H9 (cell line): ENCODE measurements around the gene STX10. TPM values are rescaled to one million over a fixed set of nuclear protein-coding genes. Genes with fewer than 3 reads are reported as not detected.
A peak's percentile ranks its signal among the peaks of the same experiment; 100 is the strongest.

ENCODE experiments used
- DNase-seq: peaks from one replicate; pipeline ENCODE4 v3.0.0-alpha.2; 2017
- H2AFZ ChIP-seq: one replicate; pipeline ENCODE4 v1.6.1; 2013; ENCODE audit warnings: mild to moderate bottlenecking, low read length, control low read depth, moderate library complexity
- H2AK5ac ChIP-seq: 2 replicates; pipeline ENCODE4 v1.6.1; 2013; ENCODE audit warnings: low read length, control low read depth, mixed read lengths; ENCODE audit not compliant: insufficient read length
- H2BK120ac ChIP-seq: one replicate; pipeline ENCODE4 v1.6.1; 2013; ENCODE audit warnings: low read depth, mild to moderate bottlenecking, low read length, control low read depth, inconsistent platforms; ENCODE audit not compliant: poor library complexity, severe bottlenecking
- H2BK12ac ChIP-seq: 2 replicates; pipeline ENCODE4 v1.6.1; 2013; ENCODE audit warnings: low read length, control low read depth, mixed read lengths, low read depth; ENCODE audit not compliant: insufficient read length
- H2BK15ac ChIP-seq: 2 replicates; pipeline ENCODE4 v1.6.1; 2013; ENCODE audit warnings: low read depth, low read length, control low read depth
- H2BK20ac ChIP-seq: one replicate; pipeline ENCODE4 v1.6.1; 2013; ENCODE audit warnings: low read depth, mild to moderate bottlenecking, low read length, control low read depth, inconsistent platforms; ENCODE audit not compliant: poor library complexity, severe bottlenecking
- H2BK5ac ChIP-seq: 2 replicates; pipeline ENCODE4 v1.6.1; 2013; ENCODE audit warnings: low read length, control low read depth, mixed read lengths; ENCODE audit not compliant: insufficient read length
- H3K14ac ChIP-seq: 2 replicates; pipeline ENCODE4 v1.6.1; 2013; ENCODE audit warnings: low read length, control low read depth; ENCODE audit not compliant: insufficient read depth
- H3K18ac ChIP-seq: 2 replicates; pipeline ENCODE4 v1.6.1; 2013; ENCODE audit warnings: low read depth, mild to moderate bottlenecking, mixed read lengths, low read length, control low read depth; ENCODE audit not compliant: insufficient read length
- H3K23ac ChIP-seq: 2 replicates; pipeline ENCODE4 v1.6.1; 2013; ENCODE audit warnings: low read length, control low read depth, mixed read lengths, low read depth; ENCODE audit not compliant: insufficient read length
- H3K23me2 ChIP-seq: 2 replicates; pipeline ENCODE4 v1.6.1; 2013; ENCODE audit warnings: low read depth, mild to moderate bottlenecking, mixed read lengths, low read length, control low read depth; ENCODE audit not compliant: insufficient read length, poor library complexity, severe bottlenecking
- H3K27ac ChIP-seq: 2 replicates; pipeline ENCODE4 v1.5.1; 2013; ENCODE audit warnings: low read length, control low read depth, mixed read lengths, low read depth; ENCODE audit not compliant: insufficient read length
- H3K27me3 ChIP-seq: 2 replicates; pipeline ENCODE4 v1.6.1; 2013; ENCODE audit warnings: low read length, control low read depth, inconsistent platforms; ENCODE audit not compliant: insufficient read depth
- H3K4ac ChIP-seq: 2 replicates; pipeline ENCODE4 v1.6.1; 2013; ENCODE audit warnings: low read depth, mild to moderate bottlenecking, control low read depth, inconsistent platforms, low read length, moderate library complexity
- H3K4me1 ChIP-seq: 2 replicates; pipeline ENCODE4 v1.6.1; 2013; ENCODE audit warnings: low read length, control low read depth, inconsistent platforms; ENCODE audit not compliant: insufficient read depth
- H3K4me2 ChIP-seq: 2 replicates; pipeline ENCODE4 v1.6.1; 2013; ENCODE audit warnings: low read length, control low read depth, mixed read lengths; ENCODE audit not compliant: insufficient read length, insufficient read depth
- H3K56ac ChIP-seq: 2 replicates; pipeline ENCODE4 v1.6.1; 2013; ENCODE audit warnings: low read depth, mild to moderate bottlenecking, mixed read lengths, low read length, control low read depth; ENCODE audit not compliant: insufficient read length
- H3K79me1 ChIP-seq: 2 replicates; pipeline ENCODE4 v1.6.1; 2013; ENCODE audit warnings: low read depth, mild to moderate bottlenecking, moderate library complexity, low read length, control low read depth, inconsistent platforms; ENCODE audit not compliant: insufficient read depth, poor library complexity, severe bottlenecking
- H3K79me2 ChIP-seq: 2 replicates; pipeline ENCODE4 v1.6.1; 2013; ENCODE audit warnings: low read length, control low read depth, inconsistent platforms; ENCODE audit not compliant: insufficient read depth
- H3K9ac ChIP-seq: 2 replicates; pipeline ENCODE4 v1.6.1; 2013; ENCODE audit warnings: low read length, control low read depth, mixed read lengths; ENCODE audit not compliant: insufficient read length; ENCODE audit errors: extremely low read depth
- H3K9me3 ChIP-seq: one replicate; pipeline ENCODE4 v1.6.1; 2013; ENCODE audit warnings: low read depth, low read length, inconsistent platforms; ENCODE audit not compliant: control insufficient read depth
- H3T11ph ChIP-seq: one replicate; pipeline ENCODE4 v1.6.1; 2013; ENCODE audit warnings: mild to moderate bottlenecking, low read length, control low read depth, inconsistent platforms
- H4K20me1 ChIP-seq: one replicate; pipeline ENCODE4 v1.6.1; 2013; ENCODE audit not compliant: control insufficient read depth, insufficient read length, insufficient read depth
- H4K5ac ChIP-seq: 2 replicates; pipeline ENCODE4 v1.6.1; 2013; ENCODE audit warnings: low read depth, mild to moderate bottlenecking, mixed read lengths, low read length, control low read depth; ENCODE audit not compliant: insufficient read length
- H4K8ac ChIP-seq: replicated peaks from 2 replicates; pipeline ENCODE4 v1.6.1; 2013; ENCODE audit warnings: low read length, control low read depth, mixed read lengths, low read depth; ENCODE audit not compliant: insufficient read length
- H4K91ac ChIP-seq: 2 replicates; pipeline ENCODE4 v1.6.1; 2013; ENCODE audit warnings: low read depth, mild to moderate bottlenecking, moderate library complexity, mixed read lengths, low read length, control low read depth; ENCODE audit not compliant: insufficient read length
- H3K27ac Mint-ChIP-seq, 3 experiments: 2 replicates in 2 of 3; 3 replicates in 1 of 3; pipeline ENCODE4 v1.8.0; 2020 to 2021; ENCODE audit warnings: mixed read lengths in 3 of 3, mild to moderate bottlenecking in 1 of 3, moderate library complexity in 1 of 3
- H3K27me3 Mint-ChIP-seq: 2 replicates; pipeline ENCODE4 v1.8.0; 2021; ENCODE audit warnings: low read depth, mild to moderate bottlenecking, moderate library complexity, mixed read lengths
- H3K36me3 Mint-ChIP-seq, 3 experiments: 2 replicates in 2 of 3; 3 replicates in 1 of 3; pipeline ENCODE4 v1.8.0; 2020 to 2021; ENCODE audit warnings: low read depth in 3 of 3, mixed read lengths in 3 of 3; ENCODE audit not compliant: insufficient read depth in 1 of 3
- H3K4me1 Mint-ChIP-seq, 2 experiments: 2 replicates each; pipeline ENCODE4 v1.8.0; 2020; ENCODE audit warnings: mixed read lengths in 2 of 2
- H3K4me3 Mint-ChIP-seq, 2 experiments: 2 replicates in 1 of 2; 3 replicates in 1 of 2; pipeline ENCODE4 v1.8.0; 2020 to 2021; ENCODE audit warnings: mild to moderate bottlenecking in 2 of 2, mixed read lengths in 2 of 2, moderate library complexity in 1 of 2
- H3K9me3 Mint-ChIP-seq, 2 experiments: 2 replicates in 1 of 2; 3 replicates in 1 of 2; pipeline ENCODE4 v1.8.0; 2020; ENCODE audit warnings: mild to moderate bottlenecking in 2 of 2, mixed read lengths in 2 of 2, moderate library complexity in 1 of 2
- WGBS: extraction: QIAGEN DNeasy Blood & Tissue Kit; methylation state at CpG from one replicate; pipeline ENCODE4 v1.1.7; 2013; ENCODE audit warnings: missing lambda C conversion rate, low lambda C conversion rate, mixed read lengths; ENCODE audit not compliant: insufficient read length; ENCODE audit errors: extremely low coverage; 5-methylcytosine and 5-hydroxymethylcytosine counted together
- total RNA-seq: library from RNA; stranded (reverse); gene quantifications from 2 replicates; pipeline ENCODE4 v1.2.1, GENCODE V29; 2021
- TF ChIP-seq, protein P1 (sequence below): fragments of 200-600 bp; sonication (generic); conservative IDR thresholded peaks from 3 replicates; pipeline ENCODE4 v1.8.0; 2021; ENCODE audit warnings: antibody characterized with exemption, mild to moderate bottlenecking

STX10 gene
- total RNA-seq, 1 experiment from 2014 or later = 39.4 TPM

DNA sequence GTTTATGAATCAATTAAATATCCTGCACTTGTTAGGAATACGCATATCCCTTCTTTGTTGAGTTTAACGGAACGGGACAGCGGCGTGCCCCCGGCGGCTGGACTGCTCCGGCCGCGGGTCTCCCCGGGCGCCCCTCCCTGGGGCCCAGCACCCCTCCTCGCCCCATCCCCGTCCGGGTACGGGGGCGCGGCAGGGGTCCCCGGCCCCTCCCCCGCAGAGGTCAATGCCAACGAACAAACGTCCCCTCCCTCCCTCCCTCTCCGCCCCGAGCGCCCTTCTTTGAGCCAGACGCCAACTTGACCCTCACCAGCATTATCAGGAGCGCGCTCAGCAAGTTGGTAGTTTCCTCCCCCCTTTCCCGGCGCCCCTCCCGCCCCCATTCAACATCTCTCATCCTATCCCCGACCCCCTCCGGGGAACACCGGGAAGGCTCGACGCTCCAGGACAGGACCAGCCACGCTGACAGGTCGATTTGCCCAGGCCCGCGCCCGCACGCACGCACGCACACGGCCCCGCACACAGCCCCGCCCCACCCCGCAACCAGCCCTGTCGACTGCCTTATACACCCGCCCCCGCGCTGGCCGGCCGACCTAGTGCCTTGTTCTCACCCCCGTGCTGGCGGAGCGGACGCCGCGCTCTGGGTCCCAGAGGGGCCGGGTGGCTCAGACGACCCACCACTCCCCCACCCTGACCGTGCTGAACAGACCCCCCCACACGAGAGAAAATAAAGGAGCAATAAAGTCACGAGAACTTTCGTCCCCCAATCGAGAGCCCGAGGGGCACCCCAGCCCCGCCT, 52.5 kb downstream of the STX10 start:
- no peaks in the 10 kb centered on the region for H3K79me2 ChIP-seq
- no peak for DNase-seq
- no peak overlapping the region for H3K18ac ChIP-seq
- H3K27me3 ChIP-seq = peaks cover 39% of the 10 kb centered on the region; the same call in 1 of the 2 replicates
- Mint-ChIP-seq H3K4me1 (peaks cover 27 to 44% of the 10 kb centered on the region in 2 experiments), H3K9me3 (peaks cover 7% of the 10 kb centered on the region in 2 experiments; a peak in 4 of 5 replicates), H3K27ac (no peak overlapping the region), H3K36me3 (peaks cover 0 to 3% (median 0%) of the 10 kb centered on the region in 3 experiments; a peak in 2 of 7 replicates), H3K4me3 (peak overlapping the region in 1 of 2 experiments; percentile 44; a peak in 2 of 5 replicates), H3K27me3 (peaks cover 90% of the 10 kb centered on the region)
- no peak overlapping the region for H2BK20ac ChIP-seq
- H4K5ac ChIP-seq = no peak overlapping the region
- H3K9me3 ChIP-seq = no peaks in the 10 kb centered on the region
- no peak overlapping the region for H3K4me2 ChIP-seq
- H4K8ac ChIP-seq = no peak overlapping the region
- no peak overlapping the region for H3K14ac ChIP-seq
- no peaks in the 10 kb centered on the region for H3K4me1 ChIP-seq
- WGBS = no CpG with 5 or more reads among the region's 69 CpGs
- H3K79me1 ChIP-seq = no peaks in the 10 kb centered on the region
- H2BK120ac ChIP-seq = no peak overlapping the region
- H4K20me1 ChIP-seq = peaks cover 3% of the 10 kb centered on the region
- TF ChIP-seq, protein P1, sequence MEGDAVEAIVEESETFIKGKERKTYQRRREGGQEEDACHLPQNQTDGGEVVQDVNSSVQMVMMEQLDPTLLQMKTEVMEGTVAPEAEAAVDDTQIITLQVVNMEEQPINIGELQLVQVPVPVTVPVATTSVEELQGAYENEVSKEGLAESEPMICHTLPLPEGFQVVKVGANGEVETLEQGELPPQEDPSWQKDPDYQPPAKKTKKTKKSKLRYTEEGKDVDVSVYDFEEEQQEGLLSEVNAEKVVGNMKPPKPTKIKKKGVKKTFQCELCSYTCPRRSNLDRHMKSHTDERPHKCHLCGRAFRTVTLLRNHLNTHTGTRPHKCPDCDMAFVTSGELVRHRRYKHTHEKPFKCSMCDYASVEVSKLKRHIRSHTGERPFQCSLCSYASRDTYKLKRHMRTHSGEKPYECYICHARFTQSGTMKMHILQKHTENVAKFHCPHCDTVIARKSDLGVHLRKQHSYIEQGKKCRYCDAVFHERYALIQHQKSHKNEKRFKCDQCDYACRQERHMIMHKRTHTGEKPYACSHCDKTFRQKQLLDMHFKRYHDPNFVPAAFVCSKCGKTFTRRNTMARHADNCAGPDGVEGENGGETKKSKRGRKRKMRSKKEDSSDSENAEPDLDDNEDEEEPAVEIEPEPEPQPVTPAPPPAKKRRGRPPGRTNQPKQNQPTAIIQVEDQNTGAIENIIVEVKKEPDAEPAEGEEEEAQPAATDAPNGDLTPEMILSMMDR = no peak
- H4K91ac ChIP-seq = no peak overlapping the region
- no peak overlapping the region for H2AFZ ChIP-seq
- H3K4ac ChIP-seq = no peak overlapping the region
- H3K23ac ChIP-seq = no peak overlapping the region
- peaks cover 13% of the 10 kb centered on the region for H3K23me2 ChIP-seq
- no peak overlapping the region for H2BK12ac ChIP-seq
- H3K9ac ChIP-seq = no peak overlapping the region
- H2AK5ac ChIP-seq = no peak overlapping the region
- no peak overlapping the region for H2BK5ac ChIP-seq
- no peak overlapping the region for H3K27ac ChIP-seq
- H2BK15ac ChIP-seq = no peak overlapping the region
- no peak overlapping the region for H3K56ac ChIP-seq
- H3T11ph ChIP-seq = no peak overlapping the region
